Activated CD4-positive, alpha-beta T cell treated with anti-CD3 and anti-CD28 coated beads, Interleukin-2, amount 50 U/mL, for 48 hours (primary cell): Measurements from ENCODE around the gene TKT.

Source experiments
- DNase-seq, 2 experiments: peaks; one replicate each; pipeline ENCODE4 v3.0.0-alpha.2; 2020

Gene TKT

GRCh38 chr3:53238886-53239285 is 16.9 kb downstream of the TKT start:
- no peak for DNase-seq

- DNase-seq: no peak
These were observed 17.6 kb downstream of the TKT start for GRCh38 chr3:53238051-53238850.

GRCh38 chr3:53236112-53236841 is 19.5 kb downstream of the TKT start:
- no peak for DNase-seq

- no peak for DNase-seq
These were observed 20.3 kb downstream of the TKT start for GRCh38 chr3:53235545-53235944.

- DNase-seq: no peak
These were observed 21.0 kb downstream of the TKT start for GRCh38 chr3:53234841-53235232.

- no peak for DNase-seq
These were observed 21.5 kb downstream of the TKT start for GRCh38 chr3:53234130-53234840.

- DNase-seq: no peak
These were observed 23.0 kb downstream of the TKT start for GRCh38 chr3:53232641-53233377.

GRCh38 chr3:53231532-53232511 is 24.0 kb downstream of the TKT start:
- DNase-seq: no peak

GRCh38 chr3:53230789-53231188 is 25.0 kb downstream of the TKT start:
- DNase-seq: no peak

- DNase-seq: no peak
These were observed 25.7 kb downstream of the TKT start for GRCh38 chr3:53230041-53230621.

GRCh38 chr3:53229606-53230005 is 26.2 kb downstream of the TKT start:
- no peak for DNase-seq

- DNase-seq: no peak
These were observed 26.7 kb downstream of the TKT start for GRCh38 chr3:53229171-53229570.

- no peak for DNase-seq
These were observed 27.6 kb downstream of the TKT start for GRCh38 chr3:53227993-53228885.

GRCh38 chr3:53226841-53227407 is 28.9 kb downstream of the TKT start:
- no peak for DNase-seq

GRCh38 chr3:53226142-53226840 is 29.5 kb downstream of the TKT start:
- no peak for DNase-seq

GRCh38 chr3:53225651-53226050 is 30.2 kb downstream of the TKT start:
- no peak for DNase-seq

GRCh38 chr3:53225181-53225580 is 30.6 kb downstream of the TKT start:
- DNase-seq: no peak

- DNase-seq: no peak
These were observed 31.3 kb downstream of the TKT start for GRCh38 chr3:53224536-53224935.

GRCh38 chr3:53224026-53224425 is 31.8 kb downstream of the TKT start:
- no peak for DNase-seq
